ENCODE results near the gene FAM222A. TPM values are rescaled to one million over a fixed set of nuclear protein-coding genes. Genes with fewer than 3 reads are reported as not detected.

Gene FAM222A
- total RNA-seq, 1 donor from 2014 or later, result 1.5 TPM

DNA sequence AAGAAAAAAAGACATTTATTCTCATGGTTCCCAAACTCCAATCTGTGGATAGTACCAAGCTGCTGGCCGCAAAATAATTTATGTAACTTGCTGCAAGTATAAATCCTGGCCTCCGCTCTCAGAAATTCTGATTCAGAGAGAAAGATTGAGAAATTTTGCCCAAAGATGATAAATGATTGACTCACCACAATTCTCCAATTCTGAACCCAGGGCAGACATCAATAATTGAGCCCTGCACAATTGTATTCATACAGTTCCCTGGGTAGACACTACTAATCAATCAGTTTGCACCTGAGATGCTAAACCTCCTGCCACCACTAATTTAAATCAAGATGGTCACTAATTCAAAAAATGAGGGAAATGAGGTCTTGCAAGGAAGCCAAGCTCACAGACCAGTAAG lies 81.4 kb downstream of the FAM222A start:
- Mint-ChIP-seq H3K4me3 (ENCODE audit: unreplicated experiment) (no peak overlapping the region), H3K27ac (ENCODE audit: unreplicated experiment) (no peak overlapping the region), H3K4me1 (ENCODE audit: unreplicated experiment) (no peaks in the 10 kb centered on the region), H3K27me3 (ENCODE audit: unreplicated experiment) (peaks cover 17% of the 10 kb centered on the region), H3K36me3 (ENCODE audit: unreplicated experiment) (no peaks in the 10 kb centered on the region), H3K9me3 (ENCODE audit: unreplicated experiment) (no peaks in the 10 kb centered on the region)
- TF ChIP-seq, protein P1, sequence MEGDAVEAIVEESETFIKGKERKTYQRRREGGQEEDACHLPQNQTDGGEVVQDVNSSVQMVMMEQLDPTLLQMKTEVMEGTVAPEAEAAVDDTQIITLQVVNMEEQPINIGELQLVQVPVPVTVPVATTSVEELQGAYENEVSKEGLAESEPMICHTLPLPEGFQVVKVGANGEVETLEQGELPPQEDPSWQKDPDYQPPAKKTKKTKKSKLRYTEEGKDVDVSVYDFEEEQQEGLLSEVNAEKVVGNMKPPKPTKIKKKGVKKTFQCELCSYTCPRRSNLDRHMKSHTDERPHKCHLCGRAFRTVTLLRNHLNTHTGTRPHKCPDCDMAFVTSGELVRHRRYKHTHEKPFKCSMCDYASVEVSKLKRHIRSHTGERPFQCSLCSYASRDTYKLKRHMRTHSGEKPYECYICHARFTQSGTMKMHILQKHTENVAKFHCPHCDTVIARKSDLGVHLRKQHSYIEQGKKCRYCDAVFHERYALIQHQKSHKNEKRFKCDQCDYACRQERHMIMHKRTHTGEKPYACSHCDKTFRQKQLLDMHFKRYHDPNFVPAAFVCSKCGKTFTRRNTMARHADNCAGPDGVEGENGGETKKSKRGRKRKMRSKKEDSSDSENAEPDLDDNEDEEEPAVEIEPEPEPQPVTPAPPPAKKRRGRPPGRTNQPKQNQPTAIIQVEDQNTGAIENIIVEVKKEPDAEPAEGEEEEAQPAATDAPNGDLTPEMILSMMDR (IDR thresholded peaks at IDR 0.05), result no peak
- DNase-seq (ENCODE audit: extremely low spot score, unreplicated experiment), result no peak

DNA sequence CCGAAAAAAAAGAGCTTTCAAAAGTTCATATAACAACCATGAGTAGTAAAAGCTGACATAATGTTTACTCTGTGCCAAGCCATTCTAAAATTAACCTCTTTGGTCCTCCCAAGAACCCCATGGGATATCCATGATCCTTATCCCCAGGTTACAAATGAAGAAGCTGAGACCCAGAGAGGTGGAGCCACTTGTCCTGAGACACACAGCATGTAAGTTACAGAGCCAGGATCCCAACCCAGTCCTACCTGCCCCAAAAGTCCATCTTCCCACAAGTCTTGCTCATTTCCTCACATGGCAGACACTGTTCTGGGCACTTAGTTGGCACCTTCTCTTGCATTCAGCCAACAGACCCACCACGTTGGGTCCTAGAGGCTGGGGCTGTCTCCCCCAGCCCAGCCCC lies 82.4 kb downstream of the FAM222A start:
- Mint-ChIP-seq H3K27me3 (ENCODE audit: unreplicated experiment) (peaks cover 17% of the 10 kb centered on the region), H3K9me3 (ENCODE audit: unreplicated experiment) (no peaks in the 10 kb centered on the region), H3K36me3 (ENCODE audit: unreplicated experiment) (no peaks in the 10 kb centered on the region), H3K4me3 (ENCODE audit: unreplicated experiment) (no peak overlapping the region), H3K27ac (ENCODE audit: unreplicated experiment) (no peak overlapping the region), H3K4me1 (ENCODE audit: unreplicated experiment) (no peaks in the 10 kb centered on the region)
- TF ChIP-seq, protein P1 (IDR thresholded peaks at IDR 0.05), result no peak
- DNase-seq (ENCODE audit: extremely low spot score, unreplicated experiment), result no peak

DNA sequence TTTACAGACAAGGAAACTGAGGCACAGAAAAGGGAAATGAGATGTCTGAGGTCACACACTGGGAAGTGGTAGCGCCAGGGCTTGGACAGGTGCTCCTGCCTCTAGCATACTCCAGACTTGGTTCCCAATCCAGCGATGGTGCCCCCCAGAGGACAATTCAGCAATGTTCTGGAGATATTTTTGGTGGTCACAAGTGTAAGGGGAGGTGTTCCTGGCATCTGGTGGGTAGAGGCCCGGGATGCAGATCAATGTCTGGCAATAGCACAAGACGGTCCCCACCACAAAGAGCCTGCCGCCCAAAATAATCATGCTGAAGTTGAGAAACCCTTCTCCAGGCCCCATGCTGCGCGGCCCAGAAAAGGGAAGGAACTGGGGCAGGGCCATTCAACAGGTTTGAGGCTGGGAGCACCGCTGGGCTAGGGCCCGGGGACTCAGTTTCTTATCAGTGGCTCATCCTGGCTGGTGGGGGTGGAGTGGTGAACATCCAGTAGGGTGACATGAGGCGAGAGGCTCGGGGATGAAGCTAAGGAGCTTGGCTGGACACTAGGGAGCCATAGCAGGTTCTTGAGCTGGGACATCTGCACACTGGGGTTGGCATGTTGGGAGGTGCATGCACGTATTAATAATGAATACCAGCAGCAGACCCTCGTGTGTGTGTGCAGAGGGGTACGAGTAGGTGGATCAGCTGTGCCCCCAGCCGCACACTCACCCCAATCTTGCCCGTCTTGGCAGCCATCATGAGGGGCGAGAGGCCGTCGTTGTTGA lies 84.5 kb downstream of the FAM222A start:
- TF ChIP-seq, protein P1 (IDR thresholded peaks at IDR 0.05), result peak; percentile 23
- DNase-seq (ENCODE audit: extremely low spot score, unreplicated experiment), result no peak
- Mint-ChIP-seq H3K27me3 (ENCODE audit: unreplicated experiment) (peaks cover 14% of the 10 kb centered on the region), H3K36me3 (ENCODE audit: unreplicated experiment) (no peaks in the 10 kb centered on the region), H3K4me1 (ENCODE audit: unreplicated experiment) (no peaks in the 10 kb centered on the region), H3K9me3 (ENCODE audit: unreplicated experiment) (no peaks in the 10 kb centered on the region), H3K27ac (ENCODE audit: unreplicated experiment) (no peak overlapping the region), H3K4me3 (ENCODE audit: unreplicated experiment) (no peak overlapping the region)

DNA sequence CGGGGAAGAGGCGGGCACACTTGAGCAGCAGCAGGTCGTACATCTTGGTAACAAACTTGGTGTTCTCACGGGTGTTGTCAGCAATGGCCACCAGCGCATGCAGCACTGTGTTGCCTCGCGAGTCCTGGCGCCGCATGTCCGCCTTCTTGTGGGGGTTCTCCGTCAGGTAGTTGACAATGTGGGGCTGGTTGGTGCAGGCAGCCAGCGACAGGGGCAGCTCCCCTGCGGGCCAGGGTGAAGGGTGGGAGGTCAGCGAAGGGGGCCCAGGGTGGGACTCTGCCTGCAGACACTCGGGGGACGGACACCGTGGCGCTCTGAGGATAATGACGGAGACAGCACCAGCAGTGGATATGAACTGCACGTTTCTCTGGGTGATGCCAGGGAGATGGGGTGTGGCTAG lies 85.1 kb downstream of the FAM222A start:
- TF ChIP-seq, protein P1 (IDR thresholded peaks at IDR 0.05), result no peak
- Mint-ChIP-seq H3K27ac (ENCODE audit: unreplicated experiment) (no peak overlapping the region), H3K4me3 (ENCODE audit: unreplicated experiment) (no peak overlapping the region), H3K4me1 (ENCODE audit: unreplicated experiment) (no peaks in the 10 kb centered on the region), H3K36me3 (ENCODE audit: unreplicated experiment) (no peaks in the 10 kb centered on the region), H3K27me3 (ENCODE audit: unreplicated experiment) (peaks cover 8% of the 10 kb centered on the region), H3K9me3 (ENCODE audit: unreplicated experiment) (no peaks in the 10 kb centered on the region)
- DNase-seq (ENCODE audit: extremely low spot score, unreplicated experiment), result no peak

DNA sequence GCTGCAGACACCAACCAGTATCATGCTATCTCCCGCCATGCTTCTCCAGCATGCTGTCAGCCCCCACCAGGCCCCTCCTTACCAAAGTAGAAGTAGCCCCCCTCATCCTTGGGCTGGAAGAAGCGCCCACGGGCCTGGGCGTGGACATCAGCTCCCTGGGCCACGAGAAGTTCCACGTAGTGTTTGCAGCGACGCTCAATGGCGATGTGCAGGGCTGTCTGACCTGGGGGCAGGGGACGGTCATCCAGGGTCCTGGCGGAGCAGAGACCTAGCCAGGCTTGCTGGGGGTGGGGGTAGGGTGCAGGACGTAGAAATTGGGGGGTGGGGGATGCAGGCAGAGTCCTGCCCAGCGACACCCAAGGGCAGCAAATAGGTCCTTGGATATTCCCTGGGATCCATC lies 86.9 kb downstream of the FAM222A start:
- Mint-ChIP-seq H3K9me3 (ENCODE audit: unreplicated experiment) (no peaks in the 10 kb centered on the region), H3K36me3 (ENCODE audit: unreplicated experiment) (no peaks in the 10 kb centered on the region), H3K27me3 (ENCODE audit: unreplicated experiment) (peaks cover 4% of the 10 kb centered on the region), H3K4me3 (ENCODE audit: unreplicated experiment) (no peak overlapping the region), H3K27ac (ENCODE audit: unreplicated experiment) (no peak overlapping the region), H3K4me1 (ENCODE audit: unreplicated experiment) (no peaks in the 10 kb centered on the region)
- TF ChIP-seq, protein P1 (IDR thresholded peaks at IDR 0.05), result no peak
- no peak for DNase-seq (ENCODE audit: extremely low spot score, unreplicated experiment)
